NCI-H1092 treated with DMSO at 0.1 percent for 48 hours (cell line): ENCODE results near the gene GPR137.

Source experiments
- DNase-seq: peaks from one replicate; lab custom pipeline; 2025; lab: John Stamatoyannopoulos, UW

Gene GPR137

GRCh38 chr11:64285885-64286800 lies 495 bp downstream of the GPR137 start:
- DNase-seq: peak; percentile 75

- DNase-seq: no peak
Observed at GRCh38 chr11:64286801-64287159, 1.1 kb downstream of the GPR137 start.

GRCh38 chr11:64287676-64288352 lies 2.2 kb downstream of the GPR137 start:
- DNase-seq: no peak

GRCh38 chr11:64288353-64288750 lies 2.7 kb downstream of the GPR137 start:
- no peak for DNase-seq

- no peak for DNase-seq
Observed at GRCh38 chr11:64289002-64289564, 3.4 kb downstream of the GPR137 start.

- DNase-seq: no peak
Observed at GRCh38 chr11:64290352-64291261, 5.0 kb downstream of the GPR137 start.

- DNase-seq: no peak
Observed at GRCh38 chr11:64291262-64291751, 5.7 kb downstream of the GPR137 start, which contains the start of gene KCNK4. Gene KCNK4 (plus strand): TSS chr11:64291302. CDS start chr11:64293019, 1,717 bp downstream.

GRCh38 chr11:64291752-64292459 lies 6.3 kb downstream of the GPR137 start:
- DNase-seq: no peak

- DNase-seq: no peak
Observed at GRCh38 chr11:64292460-64293254, 7.0 kb downstream of the GPR137 start.

GRCh38 chr11:64294774-64295173 lies 9.1 kb downstream of the GPR137 start:
- DNase-seq: no peak

GRCh38 chr11:64295760-64296159 lies 10.1 kb downstream of the GPR137 start:
- DNase-seq: no peak

GRCh38 chr11:64296236-64296635 lies 10.6 kb downstream of the GPR137 start:
- DNase-seq: no peak

- no peak for DNase-seq
Observed at GRCh38 chr11:64296830-64297698, 11.4 kb downstream of the GPR137 start.

GRCh38 chr11:64297699-64298358 lies 12.2 kb downstream of the GPR137 start:
- DNase-seq: no peak

GRCh38 chr11:64298966-64299846 lies 13.6 kb downstream of the GPR137 start:
- DNase-seq: peak; percentile 45

GRCh38 chr11:64299847-64300648 lies 14.4 kb downstream of the GPR137 start, which contains the start of gene CATSPERZ:
Gene CATSPERZ (plus strand): TSS chr11:64300358. CDS start chr11:64300411, 53 bp downstream.
- DNase-seq: peak; percentile 12
